NCI-H187 treated with DMSO at 0.1 percent for 48 hours (cell line): ENCODE data around the gene NEURL4.

Experiments used
- DNase-seq: peaks from one replicate; lab custom pipeline; 2025; lab: John Stamatoyannopoulos, UW

The NEURL4 gene

GRCh38 chr17:7323731-7324437, 5.3 kb downstream of the NEURL4 start:
- no peak for DNase-seq

GRCh38 chr17:7322520-7323194, 6.5 kb downstream of the NEURL4 start:
- no peak for DNase-seq

- DNase-seq, result no peak
Observed at GRCh38 chr17:7321466-7321865, 7.7 kb downstream of the NEURL4 start.

- no peak for DNase-seq
Observed at GRCh38 chr17:7318121-7318860, 10.8 kb downstream of the NEURL4 start.

- no peak for DNase-seq
Observed at GRCh38 chr17:7317161-7317803, 11.9 kb downstream of the NEURL4 start.

GRCh38 chr17:7315570-7316235, 13.4 kb downstream of the NEURL4 start:
- no peak for DNase-seq

GRCh38 chr17:7314719-7315569, 14.2 kb downstream of the NEURL4 start, which contains the start of gene GPS2:
Gene GPS2, minus strand, starts transcription at chr17:7315360. Its CDS starts 308 bp downstream, at chr17:7315052.
- no peak for DNase-seq

- DNase-seq, result no peak
Observed at GRCh38 chr17:7313890-7314718, 15.0 kb downstream of the NEURL4 start.

- no peak for DNase-seq
Observed at GRCh38 chr17:7313088-7313889, 15.8 kb downstream of the NEURL4 start.

- no peak for DNase-seq
Observed at GRCh38 chr17:7312432-7313087, 16.6 kb downstream of the NEURL4 start.

GRCh38 chr17:7311110-7311705, 17.9 kb downstream of the NEURL4 start:
- no peak for DNase-seq

GRCh38 chr17:7309628-7310027, 19.5 kb downstream of the NEURL4 start:
- DNase-seq, result no peak

GRCh38 chr17:7308625-7309433, 20.3 kb downstream of the NEURL4 start:
- no peak for DNase-seq

- DNase-seq, result no peak
Observed at GRCh38 chr17:7307686-7308624, 21.2 kb downstream of the NEURL4 start.

- peak; percentile 89 for DNase-seq
Observed at GRCh38 chr17:7306911-7307685, 22.0 kb downstream of the NEURL4 start, which contains the start of gene EIF5A. Gene EIF5A, plus strand, starts transcription at chr17:7307628. Its CDS starts 2,008 bp downstream, at chr17:7309636.
